BE2C (cell line): ENCODE data around the gene HSF5.

Experiments used
- DNase-seq: peaks from one replicate; pipeline ENCODE4 v3.0.0-alpha.2; 2020
- H3K27me3 ChIP-seq: fragments of 250-450 bp; sonication (Bioruptor Pico); 2 replicates; pipeline ENCODE4 v1.5.1; 2020; ENCODE audit warnings: mild to moderate bottlenecking
- H3K36me3 ChIP-seq: fragments of 250-450 bp; sonication (Bioruptor Pico); 2 replicates; pipeline ENCODE4 v1.5.1; 2020; ENCODE audit warnings: mild to moderate bottlenecking
- H3K4me1 ChIP-seq: fragments of 250-450 bp; sonication (Bioruptor Pico); 2 replicates; pipeline ENCODE4 v1.5.1; 2020
- H3K4me3 ChIP-seq: 2 replicates; pipeline ENCODE4 v1.5.1; 2011; ENCODE audit warnings: low read depth, low read length
- H3K9me3 ChIP-seq: fragments of 250-450 bp; sonication (Bioruptor Pico); 2 replicates; pipeline ENCODE4 v1.5.1; 2020
- TF ChIP-seq, protein P1 (sequence below): IDR thresholded peaks from 2 replicates; pipeline ENCODE4 v1.5.1; 2012; ENCODE audit warnings: mild to moderate bottlenecking, low read depth, low read length

The HSF5 gene

DNA sequence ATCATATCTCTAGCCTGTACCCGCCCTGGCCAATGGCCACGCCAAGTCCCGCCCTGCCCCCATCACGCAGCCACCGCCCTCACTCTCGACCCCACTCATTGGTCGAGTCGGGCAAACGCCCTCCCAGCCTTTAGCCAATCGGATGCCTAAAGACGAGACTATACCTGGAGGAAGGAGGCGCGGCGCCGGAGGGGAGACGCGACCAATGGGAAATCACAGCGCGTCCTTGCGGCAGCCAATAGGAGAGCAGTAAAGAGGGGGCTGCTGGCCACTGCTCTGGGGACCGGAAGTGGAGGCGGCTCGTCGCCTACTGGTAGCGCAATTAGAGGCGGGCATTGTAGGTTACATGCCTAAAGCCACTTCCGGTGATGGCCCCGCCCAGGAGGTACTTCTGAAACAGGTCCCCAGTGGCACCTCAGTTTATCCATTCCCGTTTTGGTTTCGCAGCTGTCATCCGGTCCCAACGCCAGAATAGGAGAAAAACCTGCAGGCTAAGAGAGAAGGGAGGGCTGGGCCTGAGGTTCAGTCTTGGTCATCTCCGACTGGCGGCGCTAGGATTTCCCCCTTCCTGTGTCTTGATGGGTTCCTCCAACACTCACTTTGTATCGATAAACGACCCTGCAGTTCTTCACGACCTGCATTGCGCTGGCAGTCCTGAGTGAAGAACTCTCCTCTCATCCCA is 29.9 kb upstream of the HSF5 start:
- no peaks in the 10 kb centered on the region for H3K36me3 ChIP-seq
- no peaks in the 10 kb centered on the region for H3K9me3 ChIP-seq
- H3K4me1 ChIP-seq: 0 out of 2 replicates have a peak, but pooled peaks cover 3% of the 10 kb centered on the region
- peak overlapping the region; percentile 93 for H3K4me3 ChIP-seq
- H3K27me3 ChIP-seq: no peaks in the 10 kb centered on the region
- peak; percentile 100 for DNase-seq
- TF ChIP-seq, protein P1, sequence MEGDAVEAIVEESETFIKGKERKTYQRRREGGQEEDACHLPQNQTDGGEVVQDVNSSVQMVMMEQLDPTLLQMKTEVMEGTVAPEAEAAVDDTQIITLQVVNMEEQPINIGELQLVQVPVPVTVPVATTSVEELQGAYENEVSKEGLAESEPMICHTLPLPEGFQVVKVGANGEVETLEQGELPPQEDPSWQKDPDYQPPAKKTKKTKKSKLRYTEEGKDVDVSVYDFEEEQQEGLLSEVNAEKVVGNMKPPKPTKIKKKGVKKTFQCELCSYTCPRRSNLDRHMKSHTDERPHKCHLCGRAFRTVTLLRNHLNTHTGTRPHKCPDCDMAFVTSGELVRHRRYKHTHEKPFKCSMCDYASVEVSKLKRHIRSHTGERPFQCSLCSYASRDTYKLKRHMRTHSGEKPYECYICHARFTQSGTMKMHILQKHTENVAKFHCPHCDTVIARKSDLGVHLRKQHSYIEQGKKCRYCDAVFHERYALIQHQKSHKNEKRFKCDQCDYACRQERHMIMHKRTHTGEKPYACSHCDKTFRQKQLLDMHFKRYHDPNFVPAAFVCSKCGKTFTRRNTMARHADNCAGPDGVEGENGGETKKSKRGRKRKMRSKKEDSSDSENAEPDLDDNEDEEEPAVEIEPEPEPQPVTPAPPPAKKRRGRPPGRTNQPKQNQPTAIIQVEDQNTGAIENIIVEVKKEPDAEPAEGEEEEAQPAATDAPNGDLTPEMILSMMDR: no peak

GRCh38 chr17:58517378-58517927 is 29.2 kb upstream of the HSF5 start:
- peaks cover 2% of the 10 kb centered on the region; the same call in 1 of the 2 replicates for H3K36me3 ChIP-seq
- H3K27me3 ChIP-seq: no peaks in the 10 kb centered on the region
- H3K4me1 ChIP-seq: 0 out of 2 replicates have a peak, but pooled peaks cover 3% of the 10 kb centered on the region
- peak overlapping the region; percentile 93 for H3K4me3 ChIP-seq
- TF ChIP-seq, protein P1: no peak
- DNase-seq: no peak
- H3K9me3 ChIP-seq: no peaks in the 10 kb centered on the region

GRCh38 chr17:58516644-58517377 is 28.6 kb upstream of the HSF5 start:
- H3K4me1 ChIP-seq: 0 out of 2 replicates have a peak, but pooled peaks cover 3% of the 10 kb centered on the region
- TF ChIP-seq, protein P1: no peak
- no peak for DNase-seq
- H3K27me3 ChIP-seq: no peaks in the 10 kb centered on the region
- no peaks in the 10 kb centered on the region for H3K9me3 ChIP-seq
- peak overlapping the region; percentile 93 for H3K4me3 ChIP-seq
- peaks cover 8% of the 10 kb centered on the region; the same call in 1 of the 2 replicates for H3K36me3 ChIP-seq

GRCh38 chr17:58515286-58515685 is 27.1 kb upstream of the HSF5 start:
- no peak for DNase-seq
- Histone ChIP-seq H3K36me3 (peaks cover 20% of the 10 kb centered on the region; the same call in 1 of the 2 replicates), H3K27me3 (no peaks in the 10 kb centered on the region), H3K4me3 (no peak overlapping the region), H3K9me3 (no peaks in the 10 kb centered on the region), H3K4me1 (0 out of 2 replicates have a peak, but pooled peaks cover 3% of the 10 kb centered on the region)
- TF ChIP-seq, protein P1: no peak

GRCh38 chr17:58514770-58515157 is 26.6 kb upstream of the HSF5 start:
- Histone ChIP-seq H3K4me1 (0 out of 2 replicates have a peak, but pooled peaks cover 3% of the 10 kb centered on the region), H3K36me3 (peaks cover 24% of the 10 kb centered on the region; the same call in 1 of the 2 replicates), H3K9me3 (no peaks in the 10 kb centered on the region), H3K4me3 (no peak overlapping the region), H3K27me3 (no peaks in the 10 kb centered on the region)
- no peak for DNase-seq
- TF ChIP-seq, protein P1: no peak
